Central memory CD4-positive, alpha-beta T cell (primary cell): ENCODE measurements around the gene ELOVL5.

Experiments
- DNase-seq: peaks from one replicate; pipeline ENCODE4 v3.0.0; 2022

Gene ELOVL5

DNA sequence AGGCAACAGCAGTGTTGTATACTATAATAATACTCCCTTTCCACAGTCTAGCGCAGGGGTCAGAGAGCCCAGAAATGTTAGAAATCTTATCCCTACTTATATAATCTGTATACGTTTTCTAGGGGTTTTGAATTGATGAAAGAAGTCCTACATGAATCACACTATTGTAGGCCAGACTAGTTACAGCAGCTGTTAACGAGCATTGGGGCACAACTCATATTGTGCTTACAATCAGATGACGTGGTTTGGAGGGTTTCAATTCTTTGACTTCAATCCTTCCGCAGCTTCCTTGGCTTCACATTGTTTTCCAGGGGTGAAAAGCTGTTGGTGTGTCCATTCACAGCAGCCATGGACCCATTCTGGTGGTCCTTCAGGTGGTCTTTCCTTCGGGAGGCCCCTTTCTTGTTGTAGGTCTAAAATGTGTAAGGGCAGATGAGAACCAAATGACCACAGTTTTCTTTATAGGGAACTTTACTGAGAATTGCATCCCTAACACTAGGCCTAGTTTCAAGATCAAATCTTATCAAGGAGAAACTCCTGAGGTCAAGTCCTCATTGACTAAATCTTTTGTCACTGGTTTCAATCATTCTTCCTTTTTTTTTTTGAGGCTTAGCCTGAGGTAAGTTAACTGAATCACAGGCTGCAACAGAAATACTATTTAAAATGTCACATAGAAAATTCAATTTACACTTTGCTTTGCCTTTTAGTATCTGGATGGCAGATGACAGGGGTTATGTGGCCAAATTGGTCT is 79.7 kb downstream of the ELOVL5 start:
- no peak for DNase-seq

DNA sequence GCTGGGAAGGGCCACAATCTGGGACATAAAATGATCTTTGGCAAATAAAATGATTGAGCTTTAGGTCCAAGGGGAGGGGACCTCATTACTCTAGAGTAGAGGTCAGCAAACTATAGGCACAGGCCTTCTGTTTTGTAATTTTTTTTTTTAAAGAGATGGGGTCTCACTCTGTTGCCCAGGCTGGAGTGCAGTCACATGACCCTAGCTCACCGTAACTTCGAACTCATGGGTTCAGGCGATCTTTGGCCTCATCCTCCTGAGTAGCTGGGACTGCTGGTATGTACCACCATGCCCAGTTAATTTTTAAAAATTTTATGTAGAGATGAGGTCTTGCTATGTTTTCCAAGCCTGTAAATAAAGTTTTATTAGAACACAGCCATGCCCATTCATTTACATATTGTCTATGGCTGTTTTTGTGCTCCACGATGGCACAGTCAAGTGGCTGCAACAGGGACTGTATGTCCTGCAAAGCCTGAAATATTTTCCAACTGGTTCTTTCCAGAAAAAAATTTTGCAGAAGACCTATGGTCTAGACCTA is 82.1 kb downstream of the ELOVL5 start:
- no peak for DNase-seq

DNA sequence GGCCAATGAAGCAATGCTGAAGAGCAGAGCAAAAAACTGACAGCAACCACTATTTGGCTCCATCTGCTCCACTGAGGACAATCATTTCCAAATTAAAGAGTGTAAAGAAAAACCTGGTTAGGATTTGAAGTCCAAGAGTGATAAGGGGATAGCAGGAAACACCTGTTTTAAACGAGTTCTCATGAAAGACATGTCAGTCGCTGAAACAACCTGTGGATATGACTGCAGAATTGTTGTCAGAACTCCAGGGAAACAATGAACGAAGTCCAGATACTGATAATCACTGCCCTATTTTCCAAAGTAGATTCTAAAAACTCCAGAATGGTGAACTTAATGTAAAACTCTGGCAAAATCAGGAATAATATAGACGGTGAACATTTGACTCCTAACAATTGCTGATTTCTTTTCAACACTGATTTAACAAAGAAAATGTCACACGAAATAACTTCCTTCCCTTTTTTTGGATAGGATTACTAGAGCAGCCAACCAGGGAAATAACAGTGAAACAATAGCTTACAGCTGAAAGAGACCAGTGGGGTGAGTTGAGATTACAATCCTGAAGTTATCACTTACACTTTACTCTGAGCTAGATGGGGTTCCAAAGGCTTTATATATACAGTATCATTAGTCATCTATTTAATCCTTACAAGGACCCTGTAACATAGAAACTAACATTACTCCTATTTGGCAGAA is 83.7 kb downstream of the ELOVL5 start:
- DNase-seq, result no peak

DNA sequence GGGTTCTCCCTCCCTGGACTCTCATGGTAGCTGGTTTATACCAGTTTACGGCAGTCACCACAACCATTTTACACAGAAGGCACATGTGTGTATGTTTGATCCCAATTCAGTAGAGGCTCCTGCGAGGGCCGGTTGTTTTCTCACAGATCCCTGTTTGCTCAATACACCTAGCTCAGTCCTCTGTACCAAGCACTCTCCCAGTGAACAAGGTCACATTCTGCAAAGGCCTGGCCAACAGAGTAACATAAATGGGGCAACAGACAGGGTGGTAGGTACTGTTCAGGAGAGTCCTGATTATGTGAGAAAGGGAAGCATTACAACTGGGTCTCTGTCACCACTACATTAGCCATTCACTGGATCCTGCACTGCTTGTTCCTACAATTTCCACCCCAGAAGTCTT is 84.4 kb downstream of the ELOVL5 start:
- DNase-seq, result no peak

DNA sequence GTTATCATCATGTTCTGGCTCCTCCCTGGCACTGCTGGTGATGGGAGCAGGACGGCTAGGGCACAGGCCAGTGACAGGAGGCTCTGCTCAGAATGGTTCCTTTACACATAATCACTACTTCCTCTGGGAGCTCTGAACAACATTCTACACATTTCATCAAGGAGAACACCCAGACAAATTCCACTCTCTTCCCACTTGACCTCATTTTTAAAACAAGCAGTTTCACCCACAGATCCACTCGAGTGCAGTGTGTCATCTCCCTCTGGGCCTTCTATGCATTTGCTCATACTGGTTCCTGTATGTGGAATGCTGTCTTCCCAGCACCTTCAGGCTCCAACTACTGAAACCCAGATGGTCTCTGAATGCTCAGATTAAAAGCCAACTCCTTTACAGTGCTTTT is 84.8 kb downstream of the ELOVL5 start:
- DNase-seq, result no peak

DNA sequence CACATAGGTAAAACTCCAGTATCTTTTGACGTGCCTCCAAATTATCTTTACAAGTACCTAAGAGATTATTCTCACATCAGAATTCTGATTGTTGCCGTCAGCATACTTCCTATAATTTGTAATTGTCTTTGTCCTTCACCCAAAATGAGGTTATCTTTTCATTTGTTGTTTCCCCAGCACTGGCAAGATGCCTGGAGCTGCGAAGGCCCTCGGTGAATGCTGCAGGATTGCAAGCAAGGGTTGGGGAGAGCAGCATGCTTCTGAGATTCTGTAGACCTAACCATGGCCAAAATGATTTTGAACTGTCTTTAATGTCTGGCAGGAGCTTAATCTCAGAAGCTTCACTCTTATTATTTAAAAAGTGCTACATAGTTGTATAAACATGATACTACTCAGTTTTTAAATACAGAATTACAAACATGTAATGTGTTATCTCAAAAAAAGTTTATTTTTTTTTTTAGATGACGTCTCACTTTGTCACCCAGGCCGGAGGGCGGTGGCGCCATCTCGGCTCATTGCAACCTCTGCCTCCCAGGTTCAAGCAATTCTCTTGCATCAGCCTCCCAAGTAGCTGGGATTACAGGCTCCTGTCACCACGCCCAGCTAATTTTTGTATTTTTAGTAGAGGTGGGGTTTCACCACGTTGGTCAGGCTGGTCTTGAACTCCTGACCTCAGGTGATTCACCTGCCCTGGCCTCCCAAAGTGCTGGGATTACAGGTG is 88.7 kb downstream of the ELOVL5 start:
- DNase-seq, result no peak

DNA sequence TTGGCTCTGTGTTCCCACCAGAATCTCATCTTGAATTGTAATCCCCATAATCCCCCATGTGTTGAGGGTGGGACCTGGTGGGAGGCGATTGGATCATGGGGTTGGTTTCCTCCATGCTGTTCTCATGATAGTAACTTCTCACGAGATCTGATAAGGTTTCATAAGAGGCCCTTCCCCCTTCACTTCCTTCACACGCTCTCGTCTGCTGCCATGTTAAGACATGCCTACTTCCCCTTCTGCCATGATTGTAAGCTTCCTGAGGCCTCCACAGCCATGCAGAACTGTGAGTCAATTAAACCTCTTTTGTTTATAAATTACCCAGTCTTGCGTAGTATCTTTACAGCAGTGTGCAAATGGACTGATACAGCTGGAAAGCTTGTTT is 90.0 kb downstream of the ELOVL5 start:
- no peak for DNase-seq

DNA sequence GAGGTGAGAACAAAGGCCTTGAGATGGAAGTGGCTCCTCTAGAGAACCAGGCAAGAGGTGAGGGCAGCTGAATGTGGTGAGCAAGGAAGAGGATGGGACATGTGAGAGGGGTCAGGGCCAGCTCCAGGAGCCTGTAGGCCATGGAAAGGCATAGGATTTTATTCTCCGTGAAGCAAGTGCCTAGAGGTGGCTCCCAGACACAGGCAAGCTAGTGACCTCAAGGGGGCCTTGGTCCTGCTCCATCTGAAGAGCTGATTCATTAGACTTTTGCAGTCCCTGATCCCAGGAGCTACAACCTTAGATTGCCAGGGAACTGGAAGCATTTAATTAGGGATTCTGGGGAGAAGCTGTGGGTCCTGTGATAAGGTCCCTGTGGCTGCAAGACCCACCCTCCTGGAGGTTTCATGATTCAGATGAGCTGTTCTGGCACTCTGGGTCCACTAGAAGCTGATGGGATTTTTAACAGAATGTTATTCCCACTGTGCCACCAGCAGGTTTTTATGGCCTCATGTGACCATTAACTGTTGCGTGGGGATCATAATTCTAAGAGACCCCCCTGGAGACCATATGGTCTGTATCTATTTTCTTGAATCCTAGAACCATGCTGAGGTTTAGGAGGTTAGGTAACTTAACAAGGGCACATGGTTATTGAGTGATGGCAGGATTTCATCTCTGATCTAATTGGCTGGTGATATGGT is 90.5 kb downstream of the ELOVL5 start:
- no peak for DNase-seq

DNA sequence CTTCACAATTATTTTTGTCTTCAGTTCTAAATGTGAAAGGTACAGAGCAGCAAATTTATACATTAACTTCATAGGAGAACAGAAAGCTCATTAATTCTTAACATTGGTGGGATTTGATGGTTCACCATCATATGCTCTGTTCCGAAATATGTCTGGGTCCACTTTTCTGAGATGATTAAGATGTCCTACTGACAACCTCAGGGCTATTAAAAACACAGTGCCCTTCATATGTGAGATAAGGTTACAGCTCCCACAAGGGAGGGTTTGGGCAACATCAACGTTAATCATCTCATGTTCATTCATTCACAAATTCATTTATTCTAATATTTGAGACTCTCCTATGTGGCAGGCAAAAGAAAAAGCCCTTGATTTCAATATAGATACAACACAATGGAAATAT is 91.2 kb downstream of the ELOVL5 start:
- no peak for DNase-seq

DNA sequence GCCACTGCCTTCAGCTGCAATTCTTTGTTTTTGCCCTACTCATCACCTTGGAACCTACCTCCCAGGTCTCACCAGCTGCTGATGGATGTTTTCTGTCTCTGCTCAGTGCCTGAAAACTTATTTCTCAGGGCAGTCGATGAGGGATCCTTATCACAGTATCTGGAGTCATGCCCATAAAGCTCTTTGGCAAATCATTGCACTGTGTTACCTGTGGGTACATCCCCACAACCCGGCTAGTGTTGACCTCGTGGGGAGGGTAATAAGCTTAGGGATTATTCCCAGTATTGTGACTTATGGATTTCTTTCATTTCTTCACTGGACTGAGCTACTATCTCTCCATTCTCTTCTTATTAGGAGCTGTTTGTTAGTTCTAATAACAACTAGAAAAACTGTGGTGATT is 91.7 kb downstream of the ELOVL5 start:
- DNase-seq, result no peak

DNA sequence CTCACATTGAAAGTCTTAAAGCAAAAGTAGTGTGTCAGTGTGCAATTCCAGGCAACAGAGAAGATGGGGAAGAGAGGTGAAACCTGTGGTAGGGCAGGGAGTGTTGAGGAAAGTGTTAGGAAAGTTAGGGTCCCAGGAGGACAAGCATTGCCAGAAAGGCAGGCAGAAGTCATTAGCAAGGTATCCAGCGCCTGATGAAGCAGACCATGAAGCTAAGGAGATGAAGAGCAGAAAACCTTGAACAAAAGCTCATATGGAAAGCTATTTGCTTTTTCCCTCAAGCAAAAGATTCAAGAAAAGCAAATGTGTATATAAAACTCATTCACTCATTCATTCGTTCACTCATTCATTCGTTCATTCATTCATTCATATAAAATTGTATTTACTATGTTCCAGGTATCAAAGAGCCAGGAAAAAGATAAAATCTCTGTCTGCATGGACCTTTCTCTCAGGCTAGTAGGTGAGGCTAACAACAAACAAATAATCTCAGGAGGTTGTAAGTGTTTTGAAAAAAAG is 96.5 kb downstream of the ELOVL5 start:
- no peak for DNase-seq

DNA sequence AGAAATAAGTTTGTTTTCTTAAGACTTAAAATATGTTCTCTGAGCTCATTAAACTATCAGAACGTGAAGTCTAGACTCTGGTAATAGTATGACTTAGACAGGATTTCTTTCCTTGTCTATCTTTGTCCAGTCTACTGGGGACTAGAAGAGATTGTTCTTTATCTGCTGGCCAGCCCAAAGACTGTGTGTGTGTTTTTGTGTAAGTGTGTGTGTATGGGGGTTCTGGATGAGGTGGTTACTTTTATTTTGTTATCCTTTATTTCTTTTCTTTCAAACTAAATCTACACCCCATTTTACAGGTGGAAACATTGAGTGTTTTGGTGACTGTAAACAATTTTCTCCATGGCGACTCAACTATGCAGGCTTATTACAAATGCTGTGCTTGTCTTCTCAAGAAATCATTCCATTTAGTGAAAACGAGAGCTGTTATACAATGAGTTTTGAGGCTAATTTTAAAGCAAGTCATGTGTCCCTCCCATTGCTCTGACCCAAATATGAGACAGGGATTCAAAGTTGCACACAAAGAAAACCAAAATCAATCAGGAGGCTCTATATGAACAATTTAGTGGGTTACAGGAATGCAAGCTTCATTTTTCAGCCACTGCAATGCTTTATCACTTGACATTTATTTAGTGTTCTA is 97.6 kb downstream of the ELOVL5 start:
- no peak for DNase-seq

DNA sequence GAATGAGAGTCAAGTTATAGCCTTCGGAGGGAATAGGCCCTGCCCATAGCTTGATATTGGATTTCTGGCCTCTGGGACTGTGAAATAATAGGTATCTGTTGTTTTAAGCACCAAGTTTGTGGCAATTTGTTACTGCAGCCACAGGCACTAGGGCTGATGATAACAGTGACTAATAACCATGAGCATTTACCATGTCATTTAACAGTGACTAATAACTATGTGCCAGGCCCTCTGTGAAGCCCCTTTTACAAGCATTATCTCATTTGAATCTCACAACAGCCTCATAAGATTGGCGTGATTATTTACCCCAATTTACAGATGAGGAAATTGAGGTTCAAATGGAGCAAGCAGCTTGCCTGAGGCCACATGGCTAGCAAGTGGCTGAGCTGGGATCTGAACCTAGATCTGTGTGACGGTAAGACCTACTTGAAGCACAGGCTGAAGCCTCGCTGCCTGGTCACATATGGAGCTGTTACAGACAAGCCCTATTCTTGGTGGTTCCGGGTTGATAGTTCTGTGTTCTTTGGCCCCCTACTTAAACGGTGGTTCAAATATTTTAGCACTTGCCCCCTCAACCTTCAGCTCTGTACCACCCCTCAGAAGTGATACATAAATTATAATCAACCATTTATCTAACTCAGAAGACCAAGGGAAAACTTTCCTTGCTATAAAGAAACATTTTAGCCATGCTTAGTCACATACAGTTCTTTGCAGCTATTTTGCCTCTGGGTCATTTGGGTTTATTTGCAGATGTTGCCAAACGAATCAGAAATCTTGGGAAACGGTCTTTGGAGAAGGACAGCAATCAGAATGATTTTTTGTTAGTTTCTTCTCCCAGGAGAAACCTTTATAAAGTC is 98.3 kb downstream of the ELOVL5 start:
- no peak for DNase-seq

DNA sequence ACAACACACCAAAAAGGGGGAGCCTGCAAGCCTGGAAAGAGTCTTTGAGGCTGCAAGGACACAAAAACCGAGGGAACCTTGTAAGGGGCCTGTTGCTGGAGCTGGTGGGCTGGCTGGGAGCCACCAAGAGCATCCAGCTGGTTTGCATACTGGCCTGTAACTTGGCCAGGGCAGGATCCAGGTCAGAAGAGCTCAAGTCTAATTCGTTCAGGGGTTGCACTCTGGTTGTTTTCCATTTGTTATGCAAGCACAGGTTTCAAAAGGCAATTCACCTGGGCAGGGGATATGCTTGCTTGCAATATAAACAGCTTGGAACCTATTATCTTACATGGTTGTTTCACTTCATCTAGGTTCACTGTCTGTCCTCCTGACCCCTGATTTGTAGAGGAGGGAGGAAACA is 101.8 kb downstream of the ELOVL5 start:
- no peak for DNase-seq

DNA sequence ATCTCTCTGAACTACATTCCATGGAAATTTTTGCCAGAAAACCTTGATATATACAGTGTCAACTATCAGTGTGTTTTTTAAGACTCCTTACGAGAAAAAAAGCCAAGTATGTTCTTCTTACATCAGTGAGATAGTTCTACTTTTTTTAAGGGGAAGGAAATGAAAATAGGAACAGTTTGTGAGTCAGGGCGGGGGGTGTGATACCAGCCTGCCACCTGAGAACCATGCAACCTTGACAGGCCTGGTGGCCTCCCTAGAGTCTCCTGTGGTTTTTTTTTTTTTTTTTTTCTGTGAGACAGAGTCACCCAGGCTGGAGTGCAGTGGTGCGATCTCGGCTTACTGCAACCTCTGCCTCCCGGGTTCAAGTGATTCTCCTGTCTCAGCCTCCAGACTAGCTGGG is 103.8 kb downstream of the ELOVL5 start:
- DNase-seq, result no peak

DNA sequence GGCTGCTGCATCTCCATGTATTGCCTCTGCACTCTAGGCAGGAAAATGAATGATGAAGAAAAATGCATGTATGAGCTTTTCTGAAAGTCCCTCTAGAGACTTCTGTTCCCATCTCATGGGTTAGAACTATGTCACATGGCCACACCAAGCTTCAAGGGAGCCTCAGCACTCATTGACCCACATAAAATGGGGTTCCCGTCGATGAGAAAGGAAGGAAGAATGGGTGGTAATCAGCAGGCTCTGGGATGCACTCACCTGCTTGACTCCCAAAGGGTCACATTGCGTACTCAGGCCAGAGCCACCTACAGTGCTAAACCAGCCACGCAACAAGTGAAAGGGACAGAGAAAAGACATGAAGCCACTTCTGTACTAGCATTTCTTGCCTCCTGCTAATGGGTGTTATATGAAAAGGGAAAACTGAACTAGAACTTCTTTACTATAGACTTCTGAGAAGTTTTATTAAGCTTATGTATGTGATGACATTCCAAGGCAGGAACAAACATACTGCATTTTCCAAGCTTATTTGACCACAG is 104.3 kb downstream of the ELOVL5 start:
- DNase-seq, result no peak

DNA sequence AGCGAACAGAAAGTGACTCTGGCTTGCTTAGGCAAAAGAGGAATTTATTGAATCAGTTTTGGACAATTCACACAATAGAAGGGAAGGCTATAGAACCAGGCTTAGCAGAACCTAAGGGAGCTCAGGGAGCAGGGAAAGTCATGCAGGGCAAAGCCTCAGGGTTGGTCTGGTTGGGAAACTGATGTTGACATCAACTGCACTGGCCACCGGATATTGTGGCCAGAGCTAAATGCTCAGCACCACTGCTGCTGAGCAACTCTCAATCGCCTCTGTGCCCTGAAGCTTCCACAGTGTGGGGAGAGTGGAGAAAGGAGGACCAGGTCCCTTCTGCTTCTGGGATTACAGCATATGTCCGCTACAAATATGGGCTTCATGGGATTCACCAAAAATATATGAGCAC is 106.8 kb downstream of the ELOVL5 start:
- DNase-seq, result no peak

DNA sequence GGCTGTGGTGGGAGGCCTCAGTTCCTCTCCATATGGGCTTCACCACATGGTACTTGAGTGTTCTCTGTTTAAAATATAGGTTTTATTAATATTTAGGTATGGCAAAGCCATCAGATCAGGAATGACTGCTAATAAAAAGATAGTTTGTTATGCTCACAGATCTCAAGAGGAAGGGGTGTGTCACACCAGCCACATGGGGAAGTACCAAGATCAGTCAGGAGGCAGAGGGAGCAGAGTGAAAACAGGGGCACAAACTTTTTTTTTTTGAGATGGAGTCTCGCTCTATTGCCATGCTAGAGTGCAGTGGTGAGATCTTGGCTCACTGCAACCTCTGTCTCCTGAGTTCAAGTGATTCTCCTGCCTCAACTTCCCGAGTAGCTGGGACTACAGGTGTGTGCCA is 108.0 kb downstream of the ELOVL5 start:
- DNase-seq, result peak; percentile 32

DNA sequence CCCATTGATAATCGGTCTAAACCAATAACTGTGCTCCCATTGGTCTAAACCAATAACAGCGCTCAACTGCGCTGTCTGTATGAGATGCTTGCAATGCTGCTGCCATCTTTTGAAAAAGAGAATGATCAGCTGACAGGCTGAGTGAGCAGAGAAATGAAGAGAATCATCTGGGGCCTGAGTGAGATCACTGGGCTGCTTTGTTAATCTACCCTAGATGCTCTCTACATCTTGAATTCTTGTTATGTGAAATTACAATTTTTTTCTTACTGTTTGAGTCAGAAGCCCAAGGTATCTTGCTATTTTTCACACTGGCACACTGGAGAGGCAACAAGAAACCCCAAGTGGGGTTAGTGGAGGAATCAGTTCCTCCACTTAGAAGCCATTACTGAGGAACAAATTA is 108.6 kb downstream of the ELOVL5 start:
- DNase-seq, result no peak

DNA sequence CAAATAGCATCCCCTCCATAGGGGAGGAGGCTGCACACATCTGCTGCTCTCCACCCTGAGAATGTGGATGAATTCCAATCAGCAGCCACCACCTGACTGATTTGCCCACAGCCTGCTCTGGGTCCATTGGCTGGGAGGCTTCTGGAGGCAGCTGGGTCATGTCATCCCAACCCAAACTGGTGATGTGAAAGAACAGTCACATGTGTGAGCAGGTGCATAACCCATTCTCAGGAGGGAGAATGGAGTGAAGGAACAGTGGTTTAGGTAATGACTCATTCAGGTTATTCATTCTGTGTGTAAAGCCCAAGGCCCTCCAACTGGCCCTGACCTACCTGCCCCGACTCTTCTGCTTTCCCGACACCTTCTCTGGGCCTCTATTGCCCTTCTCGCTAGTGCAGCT is 109.2 kb downstream of the ELOVL5 start:
- DNase-seq, result no peak

DNA sequence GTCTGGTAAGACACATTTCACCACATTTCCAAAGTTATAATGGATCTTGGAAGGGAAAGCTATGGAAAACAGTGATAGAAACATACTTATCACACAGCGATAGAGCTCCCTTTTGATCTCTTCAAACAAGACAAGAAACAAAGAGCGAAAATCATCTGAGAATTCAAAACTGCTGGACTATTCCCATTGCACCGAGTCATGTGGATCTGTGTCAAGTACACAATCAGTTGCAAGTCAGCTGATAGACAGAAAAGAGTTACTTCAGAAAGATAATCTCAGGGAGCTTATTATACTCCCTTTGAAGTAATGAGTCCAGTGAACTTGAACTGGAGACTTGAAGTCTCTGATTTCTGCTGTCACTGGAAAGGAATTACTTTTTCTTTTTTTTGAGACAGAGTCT is 110.4 kb downstream of the ELOVL5 start:
- DNase-seq, result no peak
